CD4-positive, alpha-beta T cell (primary cell): ENCODE measurements around the gene TMEM163. TPM values are rescaled to one million over a fixed set of nuclear protein-coding genes. Genes with fewer than 3 reads are reported as not detected.

Experiments used
- ATAC-seq: fragments of 200-7000 bp; cut with Tn5 transposase; one replicate; pipeline ENCODE4 v1.10.0; 2022; ENCODE audit warnings: mild to moderate bottlenecking; ENCODE audit not compliant: poor library complexity
- CTCF ChIA-PET: fragments of 350-600 bp; sonication (Branson Sonifier 250); formaldehyde crosslinking; loops from one replicate; lab custom pipeline; 2021; ENCODE audit warnings: antibody characterized with exemption, inconsistent platforms; lab: Charles Lee
- POLR2A ChIA-PET: fragments of 350-600 bp; sonication (Branson Sonifier 250); formaldehyde crosslinking; loops from one replicate; lab custom pipeline; 2021; ENCODE audit warnings: antibody characterized with exemption, inconsistent platforms; lab: Charles Lee
- DNase-seq, 14 experiments: peaks; one replicate each; pipeline ENCODE4 v3.0.0-alpha.2; 2013 to 2020; ENCODE audit warnings: mixed read lengths in 2 of 14
- H3K27ac ChIP-seq, 2 donors: one replicate each; pipeline versions ENCODE4 v1.5.1 to v1.7.0; 2013; ENCODE audit warnings: low read length in 2 of 2, low read depth in 1 of 2, mild to moderate bottlenecking in 1 of 2
- H3K27me3 ChIP-seq, 2 experiments: 1 replicate in 1 of 2; 2 replicates in 1 of 2; pipeline versions ENCODE4 v1.6.1 to v1.7.0; 2013; ENCODE audit warnings: low read length in 2 of 2, control low read depth in 1 of 2, mild to moderate bottlenecking in 1 of 2, moderate library complexity in 1 of 2; ENCODE audit not compliant: insufficient read depth in 2 of 2, control insufficient read depth in 1 of 2
- H3K36me3 ChIP-seq: one replicate; pipeline ENCODE4 v1.6.1; 2013; ENCODE audit warnings: low read length, control low read depth; ENCODE audit not compliant: insufficient read depth
- H3K4me1 ChIP-seq: one replicate; pipeline ENCODE4 v1.6.1; 2013; ENCODE audit warnings: low read length, control low read depth; ENCODE audit not compliant: insufficient read depth
- H3K4me3 ChIP-seq: one replicate; pipeline ENCODE4 v1.5.1; 2013; ENCODE audit warnings: mild to moderate bottlenecking, low read length, moderate library complexity
- H3K9me3 ChIP-seq, 2 experiments: 1 replicate in 1 of 2; 2 replicates in 1 of 2; pipeline versions ENCODE4 v1.6.1 to v1.7.0; 2013; ENCODE audit warnings: low read length in 2 of 2, mild to moderate bottlenecking in 2 of 2, control low read depth in 1 of 2, moderate library complexity in 1 of 2; ENCODE audit not compliant: control insufficient read depth in 1 of 2, insufficient read depth in 1 of 2
- H3K27ac Mint-ChIP-seq: one replicate; pipeline ENCODE4 v1.8.0; 2020; ENCODE audit warnings: mixed read lengths
- H3K27me3 Mint-ChIP-seq: one replicate; pipeline ENCODE4 v1.8.0; 2021; ENCODE audit warnings: mixed read lengths
- H3K36me3 Mint-ChIP-seq: one replicate; pipeline ENCODE4 v1.8.0; 2021; ENCODE audit warnings: low read depth, mixed read lengths
- H3K4me1 Mint-ChIP-seq: one replicate; pipeline ENCODE4 v1.8.0; 2021; ENCODE audit warnings: low read depth, mixed read lengths
- H3K4me3 Mint-ChIP-seq: one replicate; pipeline ENCODE4 v1.8.0; 2020; ENCODE audit warnings: mild to moderate bottlenecking, mixed read lengths
- H3K9me3 Mint-ChIP-seq: one replicate; pipeline ENCODE4 v1.8.0; 2020; ENCODE audit warnings: mixed read lengths
- intact Hi-C, 2 experiments: fragments of 100-400 bp; cut with DNase I in 1 of 2; cut with micrococcal nuclease in 1 of 2; formaldehyde crosslinking; loops; one replicate each; pipeline versions ENCODE4 v1.15.1 to v1.9.0; 2023 to 2025; cut with DNase I, micrococcal nuclease
- total RNA-seq, 174 experiments: library from RNA in 2 of 174; stranded (reverse) in 2 of 174; gene quantifications; one replicate each; pipeline ENCODE4 v1.2.3 and lab custom pipeline; 2021 to 2026
- TF ChIP-seq, protein P1 (sequence below): fragments of 200-600 bp; IDR thresholded peaks from one replicate; pipeline ENCODE4 v1.8.0; 2022; ENCODE audit warnings: antibody characterized with exemption, mild to moderate bottlenecking

TMEM163 gene
- total RNA-seq, 2 experiments from 2014 or later: 0.14 to 0.47 TPM

DNA sequence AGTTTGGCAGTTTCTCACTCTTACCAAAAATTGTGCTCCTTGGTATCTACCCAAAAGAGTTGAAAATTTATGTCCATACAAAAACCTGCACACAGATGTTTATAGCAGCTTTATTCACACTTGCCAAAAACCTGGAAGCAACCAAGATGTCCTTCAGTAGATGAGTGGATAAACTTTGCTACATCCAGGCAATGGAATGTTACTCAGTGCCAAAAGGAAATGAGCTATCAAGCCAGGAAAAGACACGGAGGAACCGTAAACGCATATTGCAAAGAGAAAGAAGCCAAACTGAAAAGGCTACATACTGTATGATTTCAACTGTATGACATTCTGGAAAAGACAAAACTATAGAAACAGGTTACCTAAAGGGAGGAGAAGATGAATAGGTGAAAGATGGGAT lies 36.1 kb downstream of the TMEM163 start:
- Histone ChIP-seq H3K4me1 (peaks cover 29% of the 10 kb centered on the region), H3K4me3 (no peak overlapping the region), H3K9me3 (no peaks in the 10 kb centered on the region), H3K27ac (no peak overlapping the region), H3K27me3 (no peaks in the 10 kb centered on the region), H3K36me3 (no peaks in the 10 kb centered on the region)
- TF ChIP-seq, protein P1, sequence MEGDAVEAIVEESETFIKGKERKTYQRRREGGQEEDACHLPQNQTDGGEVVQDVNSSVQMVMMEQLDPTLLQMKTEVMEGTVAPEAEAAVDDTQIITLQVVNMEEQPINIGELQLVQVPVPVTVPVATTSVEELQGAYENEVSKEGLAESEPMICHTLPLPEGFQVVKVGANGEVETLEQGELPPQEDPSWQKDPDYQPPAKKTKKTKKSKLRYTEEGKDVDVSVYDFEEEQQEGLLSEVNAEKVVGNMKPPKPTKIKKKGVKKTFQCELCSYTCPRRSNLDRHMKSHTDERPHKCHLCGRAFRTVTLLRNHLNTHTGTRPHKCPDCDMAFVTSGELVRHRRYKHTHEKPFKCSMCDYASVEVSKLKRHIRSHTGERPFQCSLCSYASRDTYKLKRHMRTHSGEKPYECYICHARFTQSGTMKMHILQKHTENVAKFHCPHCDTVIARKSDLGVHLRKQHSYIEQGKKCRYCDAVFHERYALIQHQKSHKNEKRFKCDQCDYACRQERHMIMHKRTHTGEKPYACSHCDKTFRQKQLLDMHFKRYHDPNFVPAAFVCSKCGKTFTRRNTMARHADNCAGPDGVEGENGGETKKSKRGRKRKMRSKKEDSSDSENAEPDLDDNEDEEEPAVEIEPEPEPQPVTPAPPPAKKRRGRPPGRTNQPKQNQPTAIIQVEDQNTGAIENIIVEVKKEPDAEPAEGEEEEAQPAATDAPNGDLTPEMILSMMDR: no peak
- ATAC-seq (no peak), DNase-seq (no peak)
- ChIA-PET POLR2A (no interaction called here), CTCF (no interaction called here)
- H3K36me3 Mint-ChIP-seq: no peaks in the 10 kb centered on the region
- intact Hi-C loops: no loop called here
- peaks cover 36% of the 10 kb centered on the region for H3K4me1 Mint-ChIP-seq
- no peak overlapping the region for H3K4me3 Mint-ChIP-seq
- no peaks in the 10 kb centered on the region for H3K9me3 Mint-ChIP-seq
- H3K27ac Mint-ChIP-seq: no peak overlapping the region
- H3K27me3 Mint-ChIP-seq: no peaks in the 10 kb centered on the region

DNA sequence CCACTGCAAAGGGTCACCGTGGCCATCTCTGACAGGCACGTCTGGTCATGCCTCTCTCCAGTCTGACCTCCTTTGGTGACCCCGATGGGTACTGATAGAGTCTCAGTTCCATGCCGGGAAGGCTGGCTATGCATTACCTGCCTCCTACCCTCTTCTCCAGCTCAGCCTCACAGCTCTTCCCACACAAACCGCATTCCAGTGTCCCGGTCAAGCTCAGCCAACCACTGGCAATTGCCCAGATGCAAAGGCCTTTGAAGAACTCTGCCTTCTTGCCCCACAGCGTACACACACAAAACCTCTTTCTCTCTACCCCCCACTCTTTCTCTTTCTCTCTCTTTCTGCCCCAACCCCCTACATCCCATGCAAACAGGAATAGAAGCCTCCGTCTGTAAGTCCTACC lies 37.6 kb downstream of the TMEM163 start:
- Mint-ChIP-seq H3K4me1 (peaks cover 51% of the 10 kb centered on the region), H3K4me3 (no peak overlapping the region), H3K9me3 (no peaks in the 10 kb centered on the region), H3K27ac (no peak overlapping the region), H3K36me3 (no peaks in the 10 kb centered on the region), H3K27me3 (no peaks in the 10 kb centered on the region)
- H3K36me3 ChIP-seq: no peaks in the 10 kb centered on the region
- intact Hi-C loops: no loop called here
- TF ChIP-seq, protein P1: no peak
- no peak overlapping the region for H3K27ac ChIP-seq
- no peaks in the 10 kb centered on the region for H3K27me3 ChIP-seq
- H3K9me3 ChIP-seq: no peaks in the 10 kb centered on the region
- ChIA-PET POLR2A (interaction anchor here (0.9 to 4.8 kb wide), 3 partner anchors 11 to 38 kb away, joined by 3 to 47 read pairs (median 4); partner anchors contain the start of gene TMEM163), CTCF (no interaction called here)
- peaks cover 37% of the 10 kb centered on the region for H3K4me1 ChIP-seq
- no peak for ATAC-seq
- DNase-seq: no peak
- no peak overlapping the region for H3K4me3 ChIP-seq

DNA sequence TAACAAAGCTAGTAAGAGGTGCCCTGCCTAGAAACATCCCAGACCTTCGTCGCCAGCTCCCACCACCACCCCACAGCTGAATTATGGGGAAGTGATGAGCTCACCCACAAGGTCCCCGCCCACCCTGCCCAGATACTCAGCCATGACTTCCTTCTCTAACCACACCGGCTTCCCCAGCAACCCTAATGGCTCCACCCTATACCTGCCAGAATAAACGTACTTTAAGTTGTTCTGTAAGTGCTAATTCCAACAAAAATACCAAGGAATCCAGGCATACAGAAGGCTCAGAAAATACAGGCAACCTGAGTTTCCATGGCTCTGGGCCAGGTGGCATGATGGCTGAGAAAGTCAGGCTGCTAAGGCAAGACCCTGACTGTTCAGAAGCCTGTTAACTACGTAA lies 39.1 kb downstream of the TMEM163 start:
- Mint-ChIP-seq H3K4me1 (peaks cover 60% of the 10 kb centered on the region), H3K27ac (no peak overlapping the region), H3K36me3 (no peaks in the 10 kb centered on the region), H3K4me3 (peak overlapping the region; percentile 54), H3K9me3 (no peaks in the 10 kb centered on the region), H3K27me3 (no peaks in the 10 kb centered on the region)
- ATAC-seq (peak; percentile 97), DNase-seq (peak in 10 of 14 experiments; percentile 19 to 78 (median 49))
- ChIA-PET CTCF (interaction anchor here (1.2 to 1.6 kb wide), 2 partner anchors 9 to 16 kb away, joined by 3 to 4 read pairs; no protein-coding TSS in a partner anchor), POLR2A (interaction anchor here (1.2 to 4.8 kb wide), 3 partner anchors 10 to 238 kb away, joined by 4 to 47 read pairs (median 5); partner anchors contain the start of genes CCNT2 and TMEM163)
- peak overlapping the region; percentile 13 for H3K4me3 ChIP-seq
- H3K27ac ChIP-seq: no peak overlapping the region
- H3K36me3 ChIP-seq: no peaks in the 10 kb centered on the region
- intact Hi-C loops: loop anchor here (1.0 to 10.0 kb wide), 3 partner anchors 9 to 1705 kb away; no protein-coding TSS in a partner anchor
- peaks cover 37% of the 10 kb centered on the region for H3K4me1 ChIP-seq
- no peaks in the 10 kb centered on the region for H3K9me3 ChIP-seq
- TF ChIP-seq, protein P1: no peak
- no peaks in the 10 kb centered on the region for H3K27me3 ChIP-seq
